WTC11 (cell line): ENCODE data around the gene PIK3CB. TPM values are rescaled to one million over a fixed set of nuclear protein-coding genes. Genes with fewer than 3 reads are reported as not detected.
A peak's percentile ranks its signal among the peaks of the same experiment; 100 is the strongest.

ENCODE experiments used
- ATAC-seq: fragments of 200-7000 bp; cut with Tn5 transposase; 2 replicates; pipeline ENCODE4 v1.10.0; 2021; ENCODE audit warnings: mild to moderate bottlenecking, moderate library complexity
- CTCF ChIA-PET: fragments of 300-600 bp; sonication (Branson Sonifier 250); formaldehyde crosslinking; loops from one replicate; lab custom pipeline; 2021; ENCODE audit warnings: antibody characterized with exemption; lab: Charles Lee
- POLR2A ChIA-PET: fragments of 350-600 bp; sonication (Branson Sonifier 250); formaldehyde crosslinking; loops from one replicate; lab custom pipeline; 2021; ENCODE audit warnings: antibody characterized with exemption; lab: Charles Lee
- DNase-seq: peaks from one replicate; pipeline ENCODE4 v3.0.0; 2021; ENCODE audit warnings: low spot score
- H3K27ac Mint-ChIP-seq: 2 replicates; pipeline ENCODE4 v1.8.0; 2021; ENCODE audit warnings: mixed read lengths
- H3K27me3 Mint-ChIP-seq: 2 replicates; pipeline ENCODE4 v1.8.0; 2021; ENCODE audit warnings: low read depth, mild to moderate bottlenecking, moderate library complexity, mixed read lengths
- H3K36me3 Mint-ChIP-seq: 2 replicates; pipeline ENCODE4 v1.8.0; 2021; ENCODE audit warnings: mixed read lengths
- H3K4me1 Mint-ChIP-seq: 2 replicates; pipeline ENCODE4 v1.8.0; 2022; ENCODE audit warnings: mixed read lengths
- H3K4me3 Mint-ChIP-seq: 2 replicates; pipeline ENCODE4 v1.8.0; 2021; ENCODE audit warnings: mild to moderate bottlenecking, moderate library complexity, mixed read lengths
- H3K9me3 Mint-ChIP-seq: 2 replicates; pipeline ENCODE4 v1.8.0; 2021; ENCODE audit warnings: mixed read lengths
- CREB1 ChIP-seq: sonication (generic); formaldehyde crosslinking; IDR thresholded peaks from 2 replicates; pipeline ENCODE4 v1.8.0; 2023; ENCODE audit warnings: mild to moderate bottlenecking, missing genetic modification reagents
- CREM ChIP-seq: sonication (generic); formaldehyde crosslinking; IDR thresholded peaks from 2 replicates; pipeline ENCODE4 v1.8.1; 2022; ENCODE audit warnings: mild to moderate bottlenecking, missing genetic modification reagents, moderate library complexity
- E2F1 ChIP-seq: sonication (generic); formaldehyde crosslinking; IDR thresholded peaks from 2 replicates; pipeline ENCODE4 v1.8.0; 2022; ENCODE audit warnings: mild to moderate bottlenecking, missing genetic modification reagents
- E2F5 ChIP-seq: sonication (generic); formaldehyde crosslinking; IDR thresholded peaks from 2 replicates; pipeline ENCODE4 v1.8.1; 2022; ENCODE audit warnings: mild to moderate bottlenecking, moderate library complexity, missing genetic modification reagents
- JUN ChIP-seq: sonication (generic); formaldehyde crosslinking; IDR thresholded peaks from 2 replicates; pipeline ENCODE4 v1.8.0; 2023; ENCODE audit warnings: mild to moderate bottlenecking, missing genetic modification reagents
- MXD4 ChIP-seq: fragments of 250-450 bp; sonication (Bioruptor Pico); IDR thresholded peaks from 2 replicates; pipeline ENCODE4 v1.8.0; 2021; ENCODE audit warnings: mild to moderate bottlenecking, moderate library complexity, borderline replicate concordance
- NFATC4 ChIP-seq: fragments of 250-450 bp; sonication (Bioruptor Pico); IDR thresholded peaks from 2 replicates; pipeline ENCODE4 v1.9.0; 2021; ENCODE audit warnings: mild to moderate bottlenecking
- NR1H2 ChIP-seq: sonication (generic); formaldehyde crosslinking; IDR thresholded peaks from 2 replicates; pipeline ENCODE4 v1.9.0; 2021; ENCODE audit warnings: mild to moderate bottlenecking, moderate library complexity, missing genetic modification reagents
- SOX15 ChIP-seq: fragments of 250-450 bp; sonication (Bioruptor Pico); IDR thresholded peaks from 2 replicates; pipeline ENCODE4 v1.9.0; 2021; ENCODE audit warnings: mild to moderate bottlenecking
- TP53 ChIP-seq: sonication (generic); formaldehyde crosslinking; IDR thresholded peaks from 2 replicates; pipeline ENCODE4 v1.8.1; 2023; ENCODE audit warnings: mild to moderate bottlenecking, missing genetic modification reagents
- ZNF396 ChIP-seq: fragments of 250-450 bp; sonication (Bioruptor Pico); IDR thresholded peaks from 2 replicates; pipeline ENCODE4 v1.8.0; 2021; ENCODE audit warnings: mild to moderate bottlenecking, moderate library complexity, borderline replicate concordance
- ZNF423 ChIP-seq: fragments of 250-450 bp; sonication (Bioruptor Pico); IDR thresholded peaks from 2 replicates; pipeline ENCODE4 v2.1.2; 2022; ENCODE audit warnings: mild to moderate bottlenecking, moderate library complexity
- ZNF671 ChIP-seq: fragments of 250-450 bp; sonication (Bioruptor Pico); IDR thresholded peaks from 2 replicates; pipeline ENCODE4 v1.8.0; 2021; ENCODE audit warnings: mild to moderate bottlenecking
- total RNA-seq: library from RNA; stranded (reverse); gene quantifications from 3 replicates; pipeline ENCODE4 v1.2.3, GENCODE V29; 2021
- TF ChIP-seq, protein P1 (sequence below): sonication (generic); formaldehyde crosslinking; IDR thresholded peaks from 2 replicates; pipeline ENCODE4 v1.8.0; 2022; ENCODE audit warnings: missing genetic modification reagents
- TF ChIP-seq, protein P2 (sequence below): sonication (generic); formaldehyde crosslinking; IDR thresholded peaks from 2 replicates; pipeline ENCODE4 v1.8.0; 2022; ENCODE audit warnings: mild to moderate bottlenecking, missing genetic modification reagents
- TF ChIP-seq, protein P3 (sequence below): sonication (generic); formaldehyde crosslinking; IDR thresholded peaks from 2 replicates; pipeline ENCODE4 v1.8.1; 2022; ENCODE audit warnings: low read depth, missing genetic modification reagents, borderline replicate concordance
- TF ChIP-seq, protein P4 (sequence below): fragments of 250-450 bp; sonication (Bioruptor Pico); IDR thresholded peaks from 2 replicates; pipeline ENCODE4 v1.9.0; 2021; ENCODE audit warnings: mild to moderate bottlenecking

Gene PIK3CB
- total RNA-seq, 1 experiment from 2014 or later: 36.0 TPM

- TF ChIP-seq CREM: peak; percentile 63; the same call in 1 of the 2 replicates
- TF ChIP-seq, protein P1, sequence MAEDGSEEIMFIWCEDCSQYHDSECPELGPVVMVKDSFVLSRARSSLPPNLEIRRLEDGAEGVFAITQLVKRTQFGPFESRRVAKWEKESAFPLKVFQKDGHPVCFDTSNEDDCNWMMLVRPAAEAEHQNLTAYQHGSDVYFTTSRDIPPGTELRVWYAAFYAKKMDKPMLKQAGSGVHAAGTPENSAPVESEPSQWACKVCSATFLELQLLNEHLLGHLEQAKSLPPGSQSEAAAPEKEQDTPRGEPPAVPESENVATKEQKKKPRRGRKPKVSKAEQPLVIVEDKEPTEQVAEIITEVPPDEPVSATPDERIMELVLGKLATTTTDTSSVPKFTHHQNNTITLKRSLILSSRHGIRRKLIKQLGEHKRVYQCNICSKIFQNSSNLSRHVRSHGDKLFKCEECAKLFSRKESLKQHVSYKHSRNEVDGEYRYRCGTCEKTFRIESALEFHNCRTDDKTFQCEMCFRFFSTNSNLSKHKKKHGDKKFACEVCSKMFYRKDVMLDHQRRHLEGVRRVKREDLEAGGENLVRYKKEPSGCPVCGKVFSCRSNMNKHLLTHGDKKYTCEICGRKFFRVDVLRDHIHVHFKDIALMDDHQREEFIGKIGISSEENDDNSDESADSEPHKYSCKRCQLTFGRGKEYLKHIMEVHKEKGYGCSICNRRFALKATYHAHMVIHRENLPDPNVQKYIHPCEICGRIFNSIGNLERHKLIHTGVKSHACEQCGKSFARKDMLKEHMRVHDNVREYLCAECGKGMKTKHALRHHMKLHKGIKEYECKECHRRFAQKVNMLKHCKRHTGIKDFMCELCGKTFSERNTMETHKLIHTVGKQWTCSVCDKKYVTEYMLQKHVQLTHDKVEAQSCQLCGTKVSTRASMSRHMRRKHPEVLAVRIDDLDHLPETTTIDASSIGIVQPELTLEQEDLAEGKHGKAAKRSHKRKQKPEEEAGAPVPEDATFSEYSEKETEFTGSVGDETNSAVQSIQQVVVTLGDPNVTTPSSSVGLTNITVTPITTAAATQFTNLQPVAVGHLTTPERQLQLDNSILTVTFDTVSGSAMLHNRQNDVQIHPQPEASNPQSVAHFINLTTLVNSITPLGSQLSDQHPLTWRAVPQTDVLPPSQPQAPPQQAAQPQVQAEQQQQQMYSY (CRISPR knock-in tag): peak; percentile 43; the same call in 1 of the 2 replicates
- TF ChIP-seq JUN (CRISPR knock-in tag): 0 out of 2 replicates have a peak, but pooled peaks have one; percentile 28
- TF ChIP-seq E2F5: peak; percentile 85; the same call in 1 of the 2 replicates
- TF ChIP-seq, all 79 proteins: peak for 14
These were observed at the start of gene PIK3CB (continued) for GRCh38 chr3:138834596-138835396.

DNA sequence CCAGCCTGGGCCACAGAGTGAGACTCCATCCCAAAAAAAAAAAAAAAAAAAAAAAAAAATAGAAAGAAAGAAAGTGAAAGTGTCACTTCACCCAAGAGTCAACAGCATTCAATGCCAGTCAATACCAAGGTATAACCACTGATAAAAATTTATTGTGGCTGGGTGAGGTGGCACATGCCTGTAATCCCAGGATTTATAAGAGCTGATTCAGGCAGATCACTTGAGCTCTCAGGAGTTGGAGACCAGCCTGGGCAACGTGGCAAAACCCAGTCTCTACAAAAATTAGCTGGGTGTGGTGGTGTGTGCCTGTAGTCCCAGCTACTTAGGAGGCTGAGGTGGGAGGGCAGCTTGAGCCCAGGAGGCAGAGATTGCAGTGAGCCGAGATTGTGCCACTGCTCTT, 46.5 kb upstream of the PIK3CB start:
- no peaks in the 10 kb centered on the region for H3K9me3 Mint-ChIP-seq
- H3K27me3 Mint-ChIP-seq: no peaks in the 10 kb centered on the region
- no peak for DNase-seq
- peaks cover 8% of the 10 kb centered on the region for H3K4me1 Mint-ChIP-seq
- TF ChIP-seq MXD4 (no peak), E2F1 (CRISPR knock-in tag) (no peak)
- TF ChIP-seq, protein P2, sequence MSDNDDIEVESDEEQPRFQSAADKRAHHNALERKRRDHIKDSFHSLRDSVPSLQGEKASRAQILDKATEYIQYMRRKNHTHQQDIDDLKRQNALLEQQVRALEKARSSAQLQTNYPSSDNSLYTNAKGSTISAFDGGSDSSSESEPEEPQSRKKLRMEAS: no peak
- no peak for ATAC-seq
- POLR2A ChIA-PET: no interaction called here
- H3K4me3 Mint-ChIP-seq: no peak overlapping the region
- H3K36me3 Mint-ChIP-seq: no peaks in the 10 kb centered on the region
- CTCF ChIA-PET: interaction anchor here (1.6 kb wide), 1 partner anchor 34 kb away, joined by 6 read pairs; no protein-coding TSS in a partner anchor
- H3K27ac Mint-ChIP-seq: no peak overlapping the region

DNA sequence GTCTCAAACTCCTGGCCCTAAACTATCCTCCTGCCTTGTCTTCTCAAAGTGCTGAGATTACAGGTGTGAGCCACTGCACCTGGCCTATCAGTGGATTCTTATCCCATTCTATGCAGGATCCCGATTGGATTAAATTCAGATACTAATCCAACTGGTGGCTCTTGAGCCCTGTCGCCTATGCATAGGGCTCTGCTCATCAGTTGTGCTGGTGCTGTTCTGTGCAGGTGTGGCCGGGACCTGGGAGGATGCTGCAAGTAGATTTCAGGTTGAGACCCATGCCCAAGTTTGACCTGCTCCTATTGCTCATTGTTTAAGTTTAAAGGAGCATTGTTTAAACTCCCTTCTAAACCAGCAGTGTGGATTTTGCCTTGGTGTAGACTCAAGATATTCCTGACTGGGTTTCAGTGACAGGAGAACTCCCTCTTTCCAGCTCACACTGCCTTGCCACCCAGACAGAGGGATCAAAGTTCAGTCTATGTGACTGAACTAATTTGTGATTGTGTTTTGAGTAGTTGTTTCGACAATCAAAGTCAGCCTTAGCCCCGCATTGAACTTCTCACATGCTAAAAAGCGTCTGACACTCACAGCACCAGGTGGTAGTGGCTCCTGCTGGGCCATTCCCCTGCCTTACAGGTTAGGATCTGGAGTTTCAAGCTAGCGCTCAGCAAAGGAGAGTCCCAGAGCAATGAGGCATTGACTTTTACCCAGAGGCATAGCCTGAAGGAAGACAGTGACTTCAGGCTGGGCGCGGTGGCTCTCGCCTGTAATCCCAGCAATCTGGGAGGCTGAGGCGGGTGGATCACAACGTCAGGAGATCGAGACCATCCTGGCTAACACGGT, 45.0 kb upstream of the PIK3CB start:
- H3K27ac Mint-ChIP-seq: peak overlapping the region; percentile 57
- TF ChIP-seq ZNF423 (CRISPR knock-in tag): peak; percentile 91
- no peak for TF ChIP-seq SOX15 (CRISPR knock-in tag)
- no peak for TF ChIP-seq NFATC4 (CRISPR knock-in tag)
- CTCF ChIA-PET: interaction anchor here (1.0 to 1.4 kb wide), 4 partner anchors 36 to 400 kb away, joined by 3 to 6 read pairs (median 4); no protein-coding TSS in a partner anchor
- no peaks in the 10 kb centered on the region for H3K27me3 Mint-ChIP-seq
- peak; percentile 19 for DNase-seq
- H3K9me3 Mint-ChIP-seq: peaks cover 6% of the 10 kb centered on the region; the same call in 1 of the 2 replicates
- POLR2A ChIA-PET: interaction anchor here (0.5 kb wide), 1 partner anchor 21 kb away, joined by 5 read pairs; no protein-coding TSS in a partner anchor
- peaks cover 8% of the 10 kb centered on the region for H3K4me1 Mint-ChIP-seq
- peak; percentile 84 for ATAC-seq
- H3K36me3 Mint-ChIP-seq: peaks cover 2% of the 10 kb centered on the region; the same call in 1 of the 2 replicates
- no peak overlapping the region for H3K4me3 Mint-ChIP-seq

GRCh38 chr3:138877226-138877625, 42.5 kb upstream of the PIK3CB start:
- no peak overlapping the region for H3K27ac Mint-ChIP-seq
- peaks cover 11% of the 10 kb centered on the region for H3K4me1 Mint-ChIP-seq
- CTCF ChIA-PET: interaction anchor here (2.4 kb wide), 1 partner anchor 38 kb away, joined by 7 read pairs; no protein-coding TSS in a partner anchor
- no peaks in the 10 kb centered on the region for H3K27me3 Mint-ChIP-seq
- H3K36me3 Mint-ChIP-seq: peaks cover 8% of the 10 kb centered on the region
- no peak for ATAC-seq
- peaks cover 14% of the 10 kb centered on the region for H3K9me3 Mint-ChIP-seq
- no peak for DNase-seq
- POLR2A ChIA-PET: no interaction called here
- no peak overlapping the region for H3K4me3 Mint-ChIP-seq
- no peak for TF ChIP-seq TP53 (CRISPR knock-in tag)
- TF ChIP-seq, protein P3, sequence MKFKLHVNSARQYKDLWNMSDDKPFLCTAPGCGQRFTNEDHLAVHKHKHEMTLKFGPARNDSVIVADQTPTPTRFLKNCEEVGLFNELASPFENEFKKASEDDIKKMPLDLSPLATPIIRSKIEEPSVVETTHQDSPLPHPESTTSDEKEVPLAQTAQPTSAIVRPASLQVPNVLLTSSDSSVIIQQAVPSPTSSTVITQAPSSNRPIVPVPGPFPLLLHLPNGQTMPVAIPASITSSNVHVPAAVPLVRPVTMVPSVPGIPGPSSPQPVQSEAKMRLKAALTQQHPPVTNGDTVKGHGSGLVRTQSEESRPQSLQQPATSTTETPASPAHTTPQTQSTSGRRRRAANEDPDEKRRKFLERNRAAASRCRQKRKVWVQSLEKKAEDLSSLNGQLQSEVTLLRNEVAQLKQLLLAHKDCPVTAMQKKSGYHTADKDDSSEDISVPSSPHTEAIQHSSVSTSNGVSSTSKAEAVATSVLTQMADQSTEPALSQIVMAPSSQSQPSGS (CRISPR knock-in tag): no peak
- TF ChIP-seq ZNF671: no peak
- TF ChIP-seq NR1H2 (CRISPR knock-in tag): no peak
- no peak for TF ChIP-seq ZNF396 (CRISPR knock-in tag)
- TF ChIP-seq CREB1 (CRISPR knock-in tag): no peak
- TF ChIP-seq, protein P4, sequence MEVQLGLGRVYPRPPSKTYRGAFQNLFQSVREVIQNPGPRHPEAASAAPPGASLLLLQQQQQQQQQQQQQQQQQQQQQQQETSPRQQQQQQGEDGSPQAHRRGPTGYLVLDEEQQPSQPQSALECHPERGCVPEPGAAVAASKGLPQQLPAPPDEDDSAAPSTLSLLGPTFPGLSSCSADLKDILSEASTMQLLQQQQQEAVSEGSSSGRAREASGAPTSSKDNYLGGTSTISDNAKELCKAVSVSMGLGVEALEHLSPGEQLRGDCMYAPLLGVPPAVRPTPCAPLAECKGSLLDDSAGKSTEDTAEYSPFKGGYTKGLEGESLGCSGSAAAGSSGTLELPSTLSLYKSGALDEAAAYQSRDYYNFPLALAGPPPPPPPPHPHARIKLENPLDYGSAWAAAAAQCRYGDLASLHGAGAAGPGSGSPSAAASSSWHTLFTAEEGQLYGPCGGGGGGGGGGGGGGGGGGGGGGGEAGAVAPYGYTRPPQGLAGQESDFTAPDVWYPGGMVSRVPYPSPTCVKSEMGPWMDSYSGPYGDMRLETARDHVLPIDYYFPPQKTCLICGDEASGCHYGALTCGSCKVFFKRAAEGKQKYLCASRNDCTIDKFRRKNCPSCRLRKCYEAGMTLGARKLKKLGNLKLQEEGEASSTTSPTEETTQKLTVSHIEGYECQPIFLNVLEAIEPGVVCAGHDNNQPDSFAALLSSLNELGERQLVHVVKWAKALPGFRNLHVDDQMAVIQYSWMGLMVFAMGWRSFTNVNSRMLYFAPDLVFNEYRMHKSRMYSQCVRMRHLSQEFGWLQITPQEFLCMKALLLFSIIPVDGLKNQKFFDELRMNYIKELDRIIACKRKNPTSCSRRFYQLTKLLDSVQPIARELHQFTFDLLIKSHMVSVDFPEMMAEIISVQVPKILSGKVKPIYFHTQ (CRISPR knock-in tag): no peak
